ENCODE measurements around the gene OR51Q1.

The OR51Q1 gene, protein sequence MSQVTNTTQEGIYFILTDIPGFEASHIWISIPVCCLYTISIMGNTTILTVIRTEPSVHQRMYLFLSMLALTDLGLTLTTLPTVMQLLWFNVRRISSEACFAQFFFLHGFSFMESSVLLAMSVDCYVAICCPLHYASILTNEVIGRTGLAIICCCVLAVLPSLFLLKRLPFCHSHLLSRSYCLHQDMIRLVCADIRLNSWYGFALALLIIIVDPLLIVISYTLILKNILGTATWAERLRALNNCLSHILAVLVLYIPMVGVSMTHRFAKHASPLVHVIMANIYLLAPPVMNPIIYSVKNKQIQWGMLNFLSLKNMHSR

DNA sequence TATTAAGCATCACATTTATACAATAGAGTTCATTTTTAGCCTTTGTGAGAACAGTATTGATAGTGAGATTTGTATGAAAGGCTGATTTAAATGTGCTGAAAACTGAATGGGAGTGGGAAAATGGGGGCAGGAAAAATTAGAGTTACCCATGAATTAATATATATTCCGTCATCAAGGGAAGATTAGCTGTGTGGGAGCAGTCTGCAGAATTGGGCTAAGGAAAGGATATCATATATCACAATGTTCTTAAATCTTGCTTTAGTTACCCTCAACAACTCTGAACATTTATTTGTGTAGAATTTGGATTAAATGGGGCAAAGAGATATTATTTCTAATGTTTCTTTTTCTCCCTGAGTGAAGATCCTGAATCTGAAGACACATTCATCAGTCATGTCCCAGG lies at the start of gene OR51Q1:
Gene OR51Q1, plus strand, starts transcription at position 301 of the 400 bp plus-strand sequence. Its CDS starts 90 bp downstream, at position 391.
- DNase-seq, result no peak

DNA sequence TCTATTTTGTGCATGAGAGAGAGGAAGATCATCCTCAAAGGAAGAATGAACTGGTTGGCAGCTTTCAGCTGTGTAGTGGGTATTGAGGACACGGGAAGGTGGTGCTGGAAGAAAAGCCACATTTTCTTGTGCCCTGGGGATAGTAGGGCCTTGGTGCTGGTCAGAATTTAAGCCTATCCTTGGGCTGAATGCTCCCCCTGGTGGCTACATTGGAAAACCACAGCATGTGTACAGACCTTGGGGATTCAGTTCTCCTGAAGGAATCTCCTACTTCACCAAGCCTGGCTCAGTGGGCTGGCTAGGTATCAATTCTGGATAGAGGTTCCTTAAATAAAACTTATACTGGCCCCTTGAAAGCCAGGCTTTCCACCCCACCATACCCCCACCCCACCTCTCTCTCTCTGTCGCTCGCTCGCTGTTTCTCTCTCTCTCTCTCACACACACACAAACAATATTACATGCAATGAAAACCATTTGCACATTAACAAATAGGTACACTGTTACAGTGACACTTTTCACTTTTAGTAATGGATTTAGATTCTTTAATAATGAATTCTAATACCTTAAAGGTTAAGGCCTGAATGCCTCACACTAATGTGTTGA lies 41.1 kb upstream of the OR51Q1 start:
- peak; percentile 2 for DNase-seq

DNA sequence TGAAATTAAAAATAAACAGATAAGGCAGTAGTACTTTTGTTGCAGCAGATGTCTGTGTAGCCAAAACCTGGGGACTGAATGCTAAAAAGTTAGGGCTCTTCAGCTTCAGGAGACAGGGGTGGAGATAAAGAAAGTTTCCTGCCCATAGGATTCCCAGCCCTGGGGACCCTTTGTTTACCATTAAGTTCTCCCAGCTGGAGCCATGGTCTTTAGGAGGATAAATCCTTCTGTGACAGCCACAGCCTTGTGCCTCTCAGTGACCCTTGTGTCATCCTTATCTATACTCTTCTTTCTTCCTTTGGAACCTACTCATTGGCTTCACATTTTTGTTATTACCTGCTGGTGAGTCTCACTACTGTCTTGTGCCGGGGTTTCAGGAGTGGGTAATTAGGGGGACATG lies 38.3 kb upstream of the OR51Q1 start, which contains the start of gene OR51M1:
Gene OR51M1, plus strand, starts transcription at position 237 of the 400 bp plus-strand sequence. CDS start 5,587 bp downstream, outside the sequence.
- DNase-seq, result no peak

DNA sequence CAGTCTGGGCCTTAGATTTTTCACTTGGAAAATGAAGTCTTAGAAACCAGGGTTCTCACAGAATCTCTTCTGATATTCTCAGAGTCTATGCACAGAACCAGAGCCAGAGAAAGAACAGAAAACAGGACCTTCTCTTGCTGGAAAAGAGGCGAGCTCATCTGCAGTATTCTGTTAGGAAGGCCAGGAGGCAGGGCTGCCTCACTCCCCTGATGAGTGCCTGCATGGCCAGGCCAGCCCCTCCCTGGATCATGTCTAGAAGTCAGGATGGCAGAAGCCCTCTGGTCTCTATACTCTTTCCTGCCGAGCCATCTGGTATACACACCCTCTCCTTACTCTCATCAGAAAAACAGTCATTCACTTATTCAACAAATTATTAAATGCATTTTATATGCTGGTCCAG lies 37.6 kb upstream of the OR51Q1 start:
- DNase-seq, result no peak

DNA sequence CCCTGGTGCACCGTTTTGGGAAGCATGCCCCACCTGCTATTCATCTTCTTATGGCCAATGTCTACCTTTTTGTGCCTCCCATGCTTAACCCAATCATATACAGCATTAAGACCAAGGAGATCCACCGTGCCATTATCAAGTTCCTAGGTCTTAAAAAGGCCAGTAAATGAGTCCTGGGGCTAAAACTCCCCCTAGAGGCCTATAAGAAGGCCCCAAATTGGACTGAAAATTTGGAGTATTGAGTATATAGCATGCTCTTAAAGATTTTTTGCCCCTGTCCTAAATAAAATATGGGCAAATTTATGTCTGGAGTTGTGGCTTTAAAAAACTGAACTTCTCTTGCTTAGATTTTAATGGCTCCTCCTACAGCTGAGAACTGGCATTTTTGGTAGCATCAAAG lies 31.7 kb upstream of the OR51Q1 start:
- no peak for DNase-seq

DNA sequence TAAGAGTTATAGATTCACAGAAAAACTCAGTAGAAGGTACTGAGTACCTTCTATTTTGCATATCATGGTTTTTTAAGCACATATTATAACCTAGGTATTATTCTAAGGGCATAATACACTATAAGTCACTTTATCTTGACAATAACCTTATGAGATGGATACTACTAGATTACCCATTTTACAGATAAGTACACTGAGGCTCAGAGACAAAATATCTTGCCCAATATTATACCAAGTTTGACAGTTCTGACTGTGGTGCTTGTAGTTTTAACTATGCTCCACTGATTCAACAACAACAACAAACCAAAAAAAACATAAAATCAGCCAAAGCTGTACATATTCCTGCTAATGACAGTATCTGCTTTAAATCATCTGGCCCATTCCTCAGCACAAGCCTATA lies 27.8 kb upstream of the OR51Q1 start:
- no peak for DNase-seq

DNA sequence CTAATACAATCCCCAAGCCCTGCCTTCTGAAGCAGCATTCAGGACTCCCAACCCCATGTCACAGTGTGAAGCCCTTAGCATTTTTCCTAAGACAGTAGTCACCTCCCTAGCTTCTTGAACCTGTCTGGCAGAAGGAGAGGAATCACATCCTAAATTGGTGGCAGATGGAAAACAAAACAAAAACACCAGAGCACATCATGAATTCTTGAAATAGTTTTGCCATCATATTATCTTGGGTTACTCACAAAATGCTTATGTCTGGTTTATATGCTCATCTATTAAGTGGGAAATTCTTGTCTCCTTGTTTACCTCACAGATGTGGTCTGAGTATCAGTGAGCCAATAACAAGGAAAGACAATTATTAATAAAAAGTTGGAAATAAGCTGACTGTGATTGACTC lies 23.0 kb upstream of the OR51Q1 start:
- no peak for DNase-seq

DNA sequence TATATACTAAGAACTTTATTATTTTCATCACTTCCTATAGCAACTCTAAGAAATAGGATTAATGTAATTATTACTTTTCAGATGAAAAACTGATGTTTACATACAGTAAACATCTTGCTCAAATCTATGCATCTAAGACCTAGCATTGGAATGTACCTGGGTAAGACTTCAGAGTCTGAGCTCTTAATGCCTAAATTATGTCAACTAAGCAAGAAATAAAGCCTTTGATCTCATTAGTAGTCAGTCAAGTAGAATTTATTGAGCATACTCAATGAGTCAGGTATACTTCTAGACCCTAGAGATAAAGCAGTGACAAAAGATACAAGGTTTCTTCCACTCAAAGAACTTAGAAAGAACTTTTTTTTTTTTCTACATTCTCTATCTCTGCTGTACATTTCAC lies 16.7 kb upstream of the OR51Q1 start:
- DNase-seq, result no peak

DNA sequence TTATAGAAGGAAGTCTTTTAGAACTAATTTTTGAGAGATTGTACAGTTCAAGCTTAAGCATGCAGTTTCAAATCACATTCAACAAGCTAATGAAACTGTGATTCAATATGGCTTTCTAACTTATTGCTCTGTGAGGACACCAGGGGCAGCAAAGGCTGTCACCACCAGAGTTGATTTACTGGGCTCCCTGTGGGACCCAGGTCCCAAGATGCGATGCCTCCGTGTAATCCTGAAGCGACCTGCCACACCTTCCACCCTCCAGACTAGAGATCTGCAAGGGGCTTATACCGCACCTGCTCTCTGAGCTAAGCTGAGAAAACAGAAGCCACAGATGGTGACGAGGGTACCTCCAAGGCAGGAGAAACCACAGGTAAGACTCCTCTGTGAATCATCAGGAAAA lies 918 bp upstream of the OR51Q1 start:
- no peak for DNase-seq

DNA sequence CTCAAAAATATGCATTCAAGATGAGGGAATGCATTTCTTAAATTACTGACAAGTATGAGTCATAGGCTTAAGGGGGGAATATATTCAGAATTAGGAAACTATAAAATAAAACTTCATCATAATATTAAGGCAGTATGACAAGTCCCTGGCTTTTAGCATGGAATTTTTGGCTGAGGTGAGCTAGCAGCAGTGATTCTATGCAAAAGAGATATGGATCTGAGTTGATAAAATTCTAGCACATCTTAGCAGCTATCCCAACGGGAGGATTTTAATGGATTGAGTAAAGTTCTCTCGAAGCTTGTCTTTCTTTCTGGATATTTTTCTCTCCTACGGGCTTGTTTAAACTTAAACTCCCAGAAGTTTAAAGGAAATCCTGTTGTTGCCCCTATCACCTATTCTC lies 1.2 kb downstream of the OR51Q1 start:
- no peak for DNase-seq

DNA sequence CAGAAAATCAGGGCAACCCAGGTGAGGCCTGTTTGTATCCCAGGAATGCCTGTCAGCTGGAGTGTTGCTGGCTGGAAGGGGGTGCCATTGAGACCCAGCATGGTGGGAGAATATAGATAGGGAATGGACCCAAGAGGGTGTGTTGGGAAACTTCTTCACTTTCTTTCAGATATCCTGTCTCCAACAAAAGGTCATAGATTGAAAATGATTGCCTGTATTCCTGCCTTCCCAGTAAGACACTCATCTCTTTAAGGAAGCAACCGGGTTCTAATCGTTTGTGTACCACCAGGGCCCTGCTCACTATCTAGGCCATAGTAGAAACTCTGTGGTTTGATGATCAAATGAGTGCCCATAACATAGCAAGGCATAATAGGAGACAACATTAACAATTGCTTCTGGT lies 19.5 kb downstream of the OR51Q1 start, which contains the start of gene OR51I1:
Gene OR51I1, minus strand, starts transcription at position 101 of the 400 bp plus-strand sequence. Its CDS starts 0 bp downstream, at position 101.
- DNase-seq, result no peak

DNA sequence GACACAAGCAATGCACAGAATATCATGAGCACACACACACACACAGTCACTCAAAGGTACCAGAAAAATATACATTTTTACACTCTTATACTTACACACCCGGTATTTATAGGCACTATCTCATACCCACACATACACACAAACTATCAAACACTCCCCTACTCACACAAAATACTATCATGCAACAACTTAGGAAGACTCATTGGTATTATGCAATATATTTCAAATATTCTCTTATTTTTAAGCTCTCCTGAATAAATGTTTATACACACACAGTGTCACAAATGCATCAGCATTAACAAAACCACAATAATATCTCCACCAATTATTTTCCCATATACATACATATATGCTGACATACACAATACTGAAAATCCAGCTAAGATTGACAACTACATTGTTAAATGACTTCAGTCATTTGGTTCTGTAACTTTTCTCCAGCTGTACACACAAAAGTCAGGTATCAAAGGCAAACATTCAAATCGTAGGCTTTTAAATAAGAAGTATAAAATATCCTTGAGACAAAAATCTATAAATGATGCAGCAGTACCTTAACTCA lies 22.0 kb downstream of the OR51Q1 start:
- no peak for DNase-seq

DNA sequence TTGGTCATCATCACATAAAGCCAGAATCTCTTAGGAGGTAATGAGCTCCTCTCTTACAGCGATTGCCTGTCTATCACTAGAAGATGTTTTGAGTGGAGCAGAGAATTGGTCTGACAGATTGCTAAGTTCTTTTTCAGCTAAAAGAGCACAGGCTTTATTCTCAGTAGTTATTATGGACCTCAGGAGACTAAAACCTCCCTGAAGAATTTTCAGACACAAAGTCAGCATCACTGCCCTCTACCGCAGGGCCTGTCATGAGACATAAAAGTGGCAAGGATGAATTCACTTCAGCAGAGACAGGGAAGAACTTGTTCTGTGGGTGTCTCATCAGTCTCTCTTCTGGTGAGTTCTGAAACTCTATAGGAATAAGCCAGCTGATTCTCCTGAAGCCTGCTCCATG lies 27.1 kb downstream of the OR51Q1 start, which contains the start of gene OR51I2:
Gene OR51I2, plus strand, starts transcription at position 301 of the 400 bp plus-strand sequence. CDS start 4,166 bp downstream, outside the sequence.
- no peak for DNase-seq

DNA sequence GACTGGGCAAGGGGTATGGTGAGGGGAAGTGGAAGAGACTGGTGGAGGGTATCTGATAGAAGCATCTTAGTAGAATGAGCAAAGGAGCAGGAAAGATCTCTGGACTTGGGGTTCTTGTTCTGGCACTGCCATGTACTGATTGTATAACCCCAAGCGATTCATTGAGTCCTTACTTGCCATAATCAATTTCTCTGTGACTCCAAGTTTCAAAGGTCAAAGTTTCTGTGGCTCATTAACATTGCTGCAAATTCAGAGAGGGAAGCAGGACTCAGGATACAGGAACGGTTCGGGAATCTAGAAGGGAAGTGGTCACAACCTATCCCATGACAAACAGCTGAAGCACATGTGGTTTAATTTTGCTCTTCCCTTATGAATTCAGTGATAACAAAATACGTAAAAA lies 27.5 kb downstream of the OR51Q1 start:
- DNase-seq, result no peak

DNA sequence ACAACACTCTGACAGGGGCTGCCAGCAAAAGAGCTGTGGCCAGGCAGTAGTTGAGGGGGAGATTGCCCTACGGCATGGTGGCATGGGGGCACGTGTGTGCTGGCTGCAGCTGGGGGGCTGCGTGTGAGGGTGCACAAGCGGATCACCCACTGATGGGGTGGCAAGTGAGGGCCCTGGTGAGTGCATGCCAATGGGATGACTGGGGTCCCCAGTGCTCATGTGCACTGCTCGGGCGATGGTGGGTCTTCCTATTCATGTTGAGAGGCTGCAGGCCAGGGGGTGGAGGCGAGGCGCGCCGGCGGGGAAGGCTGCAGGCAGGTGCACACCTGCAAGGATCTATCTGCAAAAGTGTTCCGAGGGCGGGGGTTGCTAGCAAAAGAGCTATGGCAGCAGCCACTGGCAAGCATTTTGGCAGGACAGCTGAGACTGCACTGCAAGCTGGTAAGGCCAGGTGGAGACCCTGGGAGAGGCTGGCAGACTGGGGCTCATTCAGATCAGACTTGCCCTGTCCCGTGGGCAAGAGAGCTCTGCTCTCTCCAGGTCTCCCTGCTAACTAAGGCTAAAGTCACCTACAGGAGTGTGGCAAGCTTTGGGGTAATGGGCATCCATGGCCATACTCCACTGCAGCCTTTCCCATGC lies 39.2 kb downstream of the OR51Q1 start:
- DNase-seq, result no peak

DNA sequence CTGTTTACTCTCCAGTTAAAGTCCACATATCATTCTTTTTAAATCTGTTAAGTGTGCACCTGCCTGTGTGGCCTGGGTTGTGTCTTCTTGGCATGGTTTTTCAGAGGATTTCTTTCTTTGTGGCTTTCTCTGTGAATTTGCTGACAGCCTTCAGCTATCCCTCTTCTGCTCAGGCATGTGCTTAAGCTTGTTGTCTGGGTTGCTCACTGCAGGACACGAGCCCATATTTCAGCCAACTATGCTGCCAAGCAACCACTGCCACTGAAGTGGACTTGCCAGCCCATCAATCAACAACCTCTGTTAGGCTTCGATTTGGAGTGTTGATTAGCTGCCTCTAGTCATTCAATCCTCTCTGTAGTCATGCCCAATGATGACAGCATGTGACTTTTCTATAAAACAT lies 45.6 kb downstream of the OR51Q1 start:
- no peak for DNase-seq
